ENCODE measurements around the gene ZBTB40. TPM values are rescaled to one million over a fixed set of nuclear protein-coding genes. Genes with fewer than 3 reads are reported as not detected.

ZBTB40 gene
- total RNA-seq: 9.9 and 10.8 TPM in 2 replicates

GRCh38 chr1:22451702-22452480 is at the start of gene ZBTB40:
Gene ZBTB40, plus strand, starts transcription at chr1:22451851. Its CDS starts 38,098 bp downstream, at chr1:22489949.

GRCh38 chr1:22562584-22563583 is 111.2 kb downstream of the ZBTB40 start, which contains the start of gene EPHA8:
Gene EPHA8, plus strand, starts transcription at chr1:22563489. Its CDS starts 147 bp downstream, at chr1:22563636.

Other genes with a start within 250 kb of the ZBTB40 start
- gene EPHA8, start 111.6 kb downstream of the ZBTB40 start, total RNA-seq: not detected in 2 replicates
- not detected in 2 replicates for gene C1QA, start 184.8 kb downstream of the ZBTB40 start, total RNA-seq
- gene C1QC, start 191.8 kb downstream of the ZBTB40 start, total RNA-seq: not detected in 2 replicates
- gene C1QB, start 201.4 kb downstream of the ZBTB40 start, total RNA-seq: not detected in 2 replicates